Thoracic aorta (tissue), 2 donors: ENCODE measurements around the gene ATP2B2. TPM values are rescaled to one million over a fixed set of nuclear protein-coding genes. Genes with fewer than 3 reads are reported as not detected.

ENCODE experiments used
- ATAC-seq: fragments of 150-250 bp; one replicate; pipeline ENCODE4 v1.8.0; 2017; ENCODE audit warnings: low read depth; ENCODE audit not compliant: insufficient number of reproducible peaks, low FRiP score
- DNase-seq: peaks from one replicate; pipeline ENCODE4 v3.0.0-alpha.2; 2020; ENCODE audit warnings: low spot score
- H3K27ac ChIP-seq, 2 donors: fragments of 200-600 bp; sonication (generic); 1 replicate in 1 of 2; 2 replicates in 1 of 2; pipeline ENCODE4 v1.5.1; 2016; ENCODE audit warnings: mild to moderate bottlenecking in 2 of 2, moderate library complexity in 2 of 2
- H3K27me3 ChIP-seq: fragments of 200-600 bp; sonication (generic); replicated peaks from 2 replicates; pipeline ENCODE4 v1.6.0; 2016; ENCODE audit warnings: mild to moderate bottlenecking; ENCODE audit not compliant: insufficient read depth
- H3K36me3 ChIP-seq: fragments of 200-600 bp; sonication (generic); one replicate; pipeline ENCODE4 v1.5.1; 2016
- H3K4me1 ChIP-seq, 2 donors: fragments of 200-600 bp; sonication (generic); 1 replicate in 1 of 2; 2 replicates in 1 of 2; pipeline versions ENCODE4 v1.5.1 to v1.6.0; 2016; ENCODE audit warnings: low read depth in 2 of 2, mild to moderate bottlenecking in 1 of 2; ENCODE audit not compliant: control insufficient read depth in 1 of 2
- H3K4me3 ChIP-seq: fragments of 200-600 bp; sonication (generic); 2 replicates; pipeline ENCODE4 v1.5.1; 2016; ENCODE audit warnings: mild to moderate bottlenecking
- H3K9me3 ChIP-seq: fragments of 200-600 bp; sonication (generic); 2 replicates; pipeline ENCODE4 v1.5.1; 2016
- total RNA-seq, 2 donors: library from RNA; depleted of rRNA; stranded (reverse); fragments of >200 nt; gene quantifications; one replicate each; pipeline versions ENCODE4 v1.1.0 to v1.2.3, GENCODE V29; 2016
- TF ChIP-seq, protein P1 (sequence below): fragments of 200-600 bp; sonication (generic); IDR thresholded peaks from one replicate; pipeline ENCODE4 v1.5.1; 2019; ENCODE audit warnings: antibody characterized with exemption

The ATP2B2 gene
- total RNA-seq, 2 donors from 2014 or later: not detected

DNA sequence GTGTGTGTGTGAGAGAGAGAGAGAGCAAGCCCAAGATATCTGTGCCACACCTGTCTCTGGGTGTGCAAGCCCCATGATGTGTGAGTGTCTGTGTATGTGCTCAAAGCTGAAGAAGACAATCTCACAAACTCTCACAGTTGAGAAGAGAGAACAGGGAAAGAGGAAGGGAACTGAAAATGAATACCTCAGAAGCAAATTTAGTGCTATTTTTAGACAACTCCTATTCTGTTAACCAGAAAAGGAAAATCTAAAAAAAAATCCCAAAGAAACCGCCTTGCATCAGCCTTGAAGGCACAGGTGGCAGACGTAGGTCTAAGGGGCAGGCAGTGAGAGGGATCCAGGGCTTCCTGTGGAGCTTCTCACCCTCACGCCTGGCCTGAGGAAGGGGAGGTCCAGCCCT lies 47.8 kb downstream of the ATP2B2 start:
- no peak overlapping the region for H3K4me3 ChIP-seq
- ATAC-seq (no peak), DNase-seq (no peak)
- H3K27ac ChIP-seq: no peak overlapping the region
- no peaks in the 10 kb centered on the region for H3K4me1 ChIP-seq
- H3K36me3 ChIP-seq: no peaks in the 10 kb centered on the region
- TF ChIP-seq, protein P1, sequence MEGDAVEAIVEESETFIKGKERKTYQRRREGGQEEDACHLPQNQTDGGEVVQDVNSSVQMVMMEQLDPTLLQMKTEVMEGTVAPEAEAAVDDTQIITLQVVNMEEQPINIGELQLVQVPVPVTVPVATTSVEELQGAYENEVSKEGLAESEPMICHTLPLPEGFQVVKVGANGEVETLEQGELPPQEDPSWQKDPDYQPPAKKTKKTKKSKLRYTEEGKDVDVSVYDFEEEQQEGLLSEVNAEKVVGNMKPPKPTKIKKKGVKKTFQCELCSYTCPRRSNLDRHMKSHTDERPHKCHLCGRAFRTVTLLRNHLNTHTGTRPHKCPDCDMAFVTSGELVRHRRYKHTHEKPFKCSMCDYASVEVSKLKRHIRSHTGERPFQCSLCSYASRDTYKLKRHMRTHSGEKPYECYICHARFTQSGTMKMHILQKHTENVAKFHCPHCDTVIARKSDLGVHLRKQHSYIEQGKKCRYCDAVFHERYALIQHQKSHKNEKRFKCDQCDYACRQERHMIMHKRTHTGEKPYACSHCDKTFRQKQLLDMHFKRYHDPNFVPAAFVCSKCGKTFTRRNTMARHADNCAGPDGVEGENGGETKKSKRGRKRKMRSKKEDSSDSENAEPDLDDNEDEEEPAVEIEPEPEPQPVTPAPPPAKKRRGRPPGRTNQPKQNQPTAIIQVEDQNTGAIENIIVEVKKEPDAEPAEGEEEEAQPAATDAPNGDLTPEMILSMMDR: no peak
- H3K27me3 ChIP-seq: no peaks in the 10 kb centered on the region
- H3K9me3 ChIP-seq: no peaks in the 10 kb centered on the region

- no peaks in the 10 kb centered on the region for H3K4me1 ChIP-seq
- H3K36me3 ChIP-seq: no peaks in the 10 kb centered on the region
- H3K27me3 ChIP-seq: no peaks in the 10 kb centered on the region
- no peak for ATAC-seq
- TF ChIP-seq, protein P1: no peak
- DNase-seq: no peak
- no peak overlapping the region for H3K27ac ChIP-seq
- no peaks in the 10 kb centered on the region for H3K9me3 ChIP-seq
- H3K4me3 ChIP-seq: no peak overlapping the region
Observed at GRCh38 chr3:10456981-10457380, 48.4 kb downstream of the ATP2B2 start.

- no peak overlapping the region for H3K4me3 ChIP-seq
- no peak for ATAC-seq
- no peaks in the 10 kb centered on the region for H3K27me3 ChIP-seq
- H3K4me1 ChIP-seq: no peaks in the 10 kb centered on the region
- H3K27ac ChIP-seq: no peak overlapping the region
- TF ChIP-seq, protein P1: no peak
- no peaks in the 10 kb centered on the region for H3K9me3 ChIP-seq
- no peak for DNase-seq
- H3K36me3 ChIP-seq: no peaks in the 10 kb centered on the region
Observed at GRCh38 chr3:10455545-10455914, 49.9 kb downstream of the ATP2B2 start.

- no peak overlapping the region for H3K4me3 ChIP-seq
- ATAC-seq (no peak), DNase-seq (no peak)
- H3K9me3 ChIP-seq: no peaks in the 10 kb centered on the region
- no peak overlapping the region for H3K27ac ChIP-seq
- H3K36me3 ChIP-seq: no peaks in the 10 kb centered on the region
- no peaks in the 10 kb centered on the region for H3K27me3 ChIP-seq
- H3K4me1 ChIP-seq: no peaks in the 10 kb centered on the region
- TF ChIP-seq, protein P1: no peak
Observed at GRCh38 chr3:10454907-10455544, 50.4 kb downstream of the ATP2B2 start.

DNA sequence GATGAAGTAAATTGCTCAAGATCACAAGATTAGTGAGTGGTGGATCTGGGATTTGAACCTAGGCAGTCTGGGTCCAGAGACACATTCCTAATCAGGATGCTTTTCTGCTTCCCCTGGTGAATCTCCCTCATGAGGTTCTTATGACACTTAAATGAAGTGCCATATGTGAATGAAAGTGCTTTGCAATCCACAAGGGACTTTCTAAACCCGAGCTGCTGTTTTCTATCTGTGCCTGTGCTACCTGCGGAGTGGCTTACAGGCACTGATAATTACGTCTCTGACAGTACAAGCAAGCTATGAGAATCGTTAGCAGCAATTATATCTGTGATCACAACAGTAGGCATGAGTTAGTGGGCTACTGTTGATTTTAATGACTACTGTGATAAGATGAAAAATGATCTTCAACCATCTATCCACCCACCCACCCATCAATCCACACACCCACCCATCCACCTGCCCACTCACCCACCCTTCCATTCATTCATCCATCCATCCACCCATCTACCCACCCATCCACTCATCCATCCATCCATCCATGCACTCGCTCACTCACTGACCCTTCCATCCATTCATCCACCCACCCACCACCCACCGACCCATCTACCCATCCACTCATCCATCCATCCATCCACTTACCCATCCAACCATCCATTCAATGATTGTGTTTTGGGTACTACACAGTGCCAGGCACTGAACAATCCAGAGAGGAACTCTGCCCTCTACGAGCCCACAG lies 51.8 kb downstream of the ATP2B2 start:
- no peaks in the 10 kb centered on the region for H3K4me1 ChIP-seq
- ATAC-seq (no peak), DNase-seq (no peak)
- H3K4me3 ChIP-seq: no peak overlapping the region
- no peaks in the 10 kb centered on the region for H3K27me3 ChIP-seq
- no peaks in the 10 kb centered on the region for H3K9me3 ChIP-seq
- H3K36me3 ChIP-seq: no peaks in the 10 kb centered on the region
- TF ChIP-seq, protein P1: no peak
- no peak overlapping the region for H3K27ac ChIP-seq
